ENCODE results near the gene CCDC47. TPM values are rescaled to one million over a fixed set of nuclear protein-coding genes. Genes with fewer than 3 reads are reported as not detected.
A peak's percentile ranks its signal among the peaks of the same experiment; 100 is the strongest.

Gene CCDC47
- total RNA-seq, 1 experiment from 2014 or later = 70.9 TPM

DNA sequence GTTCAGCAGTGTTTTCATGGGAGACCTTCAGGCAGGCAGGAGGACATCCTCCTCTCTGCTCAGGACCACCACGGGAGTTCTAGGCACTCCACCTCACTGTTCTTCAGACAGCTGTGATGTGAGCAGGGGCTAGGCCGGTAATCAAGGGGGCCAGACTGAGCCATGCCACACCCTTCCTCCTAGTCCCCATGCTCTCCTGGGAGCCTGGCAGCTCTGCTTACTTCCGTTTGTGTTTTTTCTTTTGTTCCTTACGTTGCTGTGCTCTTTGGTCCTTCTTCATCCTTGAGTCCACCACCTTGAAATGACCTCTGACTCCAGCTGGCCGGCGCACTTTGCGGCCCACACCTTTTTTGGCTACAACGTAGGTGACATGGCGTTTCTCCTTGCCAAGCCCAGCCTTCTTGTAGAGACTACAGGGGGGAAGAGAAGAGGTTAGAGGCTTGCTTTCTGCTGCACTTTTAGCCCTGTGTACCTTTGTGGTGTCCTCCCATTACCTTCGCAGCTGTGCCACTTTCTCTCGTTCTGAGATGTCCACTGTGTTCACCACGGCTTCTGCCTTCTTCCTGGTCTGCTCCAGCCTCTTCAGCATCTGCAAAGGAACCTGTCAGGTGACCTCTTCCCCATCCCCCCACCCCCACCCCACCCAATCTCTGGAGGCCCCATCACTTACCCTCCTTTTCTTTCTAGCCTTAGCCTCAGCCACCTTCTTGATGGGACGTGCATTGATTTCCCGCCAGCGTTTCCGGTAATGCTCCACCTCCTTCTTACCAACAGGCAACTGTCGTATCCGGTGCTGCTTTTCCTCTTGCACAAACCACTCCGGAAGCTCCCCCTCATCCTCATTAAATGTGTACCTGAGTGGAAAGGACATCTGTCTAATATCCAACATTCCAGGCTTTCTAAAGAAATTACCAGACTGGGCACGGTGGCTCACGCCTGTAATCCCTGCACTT, 46.5 kb upstream of the CCDC47 start:
- TF ChIP-seq KAT7 (CRISPR knock-in tag; IDR thresholded peaks at IDR 0.05; ENCODE audit: borderline replicate concordance) = no peak
- TF ChIP-seq, protein P1, sequence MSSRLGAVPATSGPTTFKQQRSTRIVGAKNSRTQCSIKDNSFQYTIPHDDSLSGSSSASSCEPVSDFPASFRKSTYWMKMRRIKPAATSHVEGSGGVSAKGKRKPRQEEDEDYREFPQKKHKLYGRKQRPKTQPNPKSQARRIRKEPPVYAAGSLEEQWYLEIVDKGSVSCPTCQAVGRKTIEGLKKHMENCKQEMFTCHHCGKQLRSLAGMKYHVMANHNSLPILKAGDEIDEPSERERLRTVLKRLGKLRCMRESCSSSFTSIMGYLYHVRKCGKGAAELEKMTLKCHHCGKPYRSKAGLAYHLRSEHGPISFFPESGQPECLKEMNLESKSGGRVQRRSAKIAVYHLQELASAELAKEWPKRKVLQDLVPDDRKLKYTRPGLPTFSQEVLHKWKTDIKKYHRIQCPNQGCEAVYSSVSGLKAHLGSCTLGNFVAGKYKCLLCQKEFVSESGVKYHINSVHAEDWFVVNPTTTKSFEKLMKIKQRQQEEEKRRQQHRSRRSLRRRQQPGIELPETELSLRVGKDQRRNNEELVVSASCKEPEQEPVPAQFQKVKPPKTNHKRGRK (CRISPR knock-in tag; IDR thresholded peaks at IDR 0.05; ENCODE audit: borderline replicate concordance) = no peak
- TF ChIP-seq MYBL2 (CRISPR knock-in tag; IDR thresholded peaks at IDR 0.05) = no peak
- TF ChIP-seq ZNF263 (CRISPR knock-in tag; IDR thresholded peaks at IDR 0.05; ENCODE audit: low read depth) = no peak
- no peak for TF ChIP-seq SP1 (CRISPR knock-in tag; conservative IDR thresholded peaks at IDR 0.05)
- TF ChIP-seq ZNF219 (CRISPR knock-in tag; IDR thresholded peaks at IDR 0.05; ENCODE audit: borderline replicate concordance) = no peak
- TF ChIP-seq, protein P2, sequence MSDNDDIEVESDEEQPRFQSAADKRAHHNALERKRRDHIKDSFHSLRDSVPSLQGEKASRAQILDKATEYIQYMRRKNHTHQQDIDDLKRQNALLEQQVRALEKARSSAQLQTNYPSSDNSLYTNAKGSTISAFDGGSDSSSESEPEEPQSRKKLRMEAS (CRISPR knock-in tag; IDR thresholded peaks at IDR 0.05) = no peak
- TF ChIP-seq OVOL2 (CRISPR knock-in tag; IDR thresholded peaks at IDR 0.05; ENCODE audit: borderline replicate concordance) = no peak
- TF ChIP-seq, protein P3, sequence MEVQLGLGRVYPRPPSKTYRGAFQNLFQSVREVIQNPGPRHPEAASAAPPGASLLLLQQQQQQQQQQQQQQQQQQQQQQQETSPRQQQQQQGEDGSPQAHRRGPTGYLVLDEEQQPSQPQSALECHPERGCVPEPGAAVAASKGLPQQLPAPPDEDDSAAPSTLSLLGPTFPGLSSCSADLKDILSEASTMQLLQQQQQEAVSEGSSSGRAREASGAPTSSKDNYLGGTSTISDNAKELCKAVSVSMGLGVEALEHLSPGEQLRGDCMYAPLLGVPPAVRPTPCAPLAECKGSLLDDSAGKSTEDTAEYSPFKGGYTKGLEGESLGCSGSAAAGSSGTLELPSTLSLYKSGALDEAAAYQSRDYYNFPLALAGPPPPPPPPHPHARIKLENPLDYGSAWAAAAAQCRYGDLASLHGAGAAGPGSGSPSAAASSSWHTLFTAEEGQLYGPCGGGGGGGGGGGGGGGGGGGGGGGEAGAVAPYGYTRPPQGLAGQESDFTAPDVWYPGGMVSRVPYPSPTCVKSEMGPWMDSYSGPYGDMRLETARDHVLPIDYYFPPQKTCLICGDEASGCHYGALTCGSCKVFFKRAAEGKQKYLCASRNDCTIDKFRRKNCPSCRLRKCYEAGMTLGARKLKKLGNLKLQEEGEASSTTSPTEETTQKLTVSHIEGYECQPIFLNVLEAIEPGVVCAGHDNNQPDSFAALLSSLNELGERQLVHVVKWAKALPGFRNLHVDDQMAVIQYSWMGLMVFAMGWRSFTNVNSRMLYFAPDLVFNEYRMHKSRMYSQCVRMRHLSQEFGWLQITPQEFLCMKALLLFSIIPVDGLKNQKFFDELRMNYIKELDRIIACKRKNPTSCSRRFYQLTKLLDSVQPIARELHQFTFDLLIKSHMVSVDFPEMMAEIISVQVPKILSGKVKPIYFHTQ (CRISPR knock-in tag; IDR thresholded peaks at IDR 0.05) = no peak
- TF ChIP-seq JAZF1 (CRISPR knock-in tag; IDR thresholded peaks at IDR 0.05) = no peak
- TF ChIP-seq, protein P4, sequence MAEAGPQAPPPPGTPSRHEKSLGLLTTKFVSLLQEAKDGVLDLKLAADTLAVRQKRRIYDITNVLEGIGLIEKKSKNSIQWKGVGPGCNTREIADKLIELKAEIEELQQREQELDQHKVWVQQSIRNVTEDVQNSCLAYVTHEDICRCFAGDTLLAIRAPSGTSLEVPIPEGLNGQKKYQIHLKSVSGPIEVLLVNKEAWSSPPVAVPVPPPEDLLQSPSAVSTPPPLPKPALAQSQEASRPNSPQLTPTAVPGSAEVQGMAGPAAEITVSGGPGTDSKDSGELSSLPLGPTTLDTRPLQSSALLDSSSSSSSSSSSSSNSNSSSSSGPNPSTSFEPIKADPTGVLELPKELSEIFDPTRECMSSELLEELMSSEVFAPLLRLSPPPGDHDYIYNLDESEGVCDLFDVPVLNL (CRISPR knock-in tag; IDR thresholded peaks at IDR 0.05; ENCODE audit: borderline replicate concordance, low read depth) = no peak
- TF ChIP-seq, protein P5, sequence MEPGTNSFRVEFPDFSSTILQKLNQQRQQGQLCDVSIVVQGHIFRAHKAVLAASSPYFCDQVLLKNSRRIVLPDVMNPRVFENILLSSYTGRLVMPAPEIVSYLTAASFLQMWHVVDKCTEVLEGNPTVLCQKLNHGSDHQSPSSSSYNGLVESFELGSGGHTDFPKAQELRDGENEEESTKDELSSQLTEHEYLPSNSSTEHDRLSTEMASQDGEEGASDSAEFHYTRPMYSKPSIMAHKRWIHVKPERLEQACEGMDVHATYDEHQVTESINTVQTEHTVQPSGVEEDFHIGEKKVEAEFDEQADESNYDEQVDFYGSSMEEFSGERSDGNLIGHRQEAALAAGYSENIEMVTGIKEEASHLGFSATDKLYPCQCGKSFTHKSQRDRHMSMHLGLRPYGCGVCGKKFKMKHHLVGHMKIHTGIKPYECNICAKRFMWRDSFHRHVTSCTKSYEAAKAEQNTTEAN (CRISPR knock-in tag; IDR thresholded peaks at IDR 0.05) = no peak
- TF ChIP-seq ZNF416 (CRISPR knock-in tag; IDR thresholded peaks at IDR 0.05) = no peak
- POLR2A ChIA-PET = no interaction called here
- CTCF ChIA-PET = no interaction called here
- H3K36me3 Mint-ChIP-seq = peaks cover 97% of the 10 kb centered on the region
- no peak overlapping the region for H3K4me3 Mint-ChIP-seq
- ATAC-seq (no peak; the same call in 1 of the 2 replicates), DNase-seq (ENCODE audit: low spot score) (no peak)
- no peaks in the 10 kb centered on the region; the same call in 1 of the 2 replicates for H3K27me3 Mint-ChIP-seq (ENCODE audit: low read depth)
- peak overlapping the region; percentile 42; the same call in 1 of the 2 replicates for H3K27ac Mint-ChIP-seq
- H3K9me3 Mint-ChIP-seq = no peaks in the 10 kb centered on the region
- no peaks in the 10 kb centered on the region for H3K4me1 Mint-ChIP-seq

DNA sequence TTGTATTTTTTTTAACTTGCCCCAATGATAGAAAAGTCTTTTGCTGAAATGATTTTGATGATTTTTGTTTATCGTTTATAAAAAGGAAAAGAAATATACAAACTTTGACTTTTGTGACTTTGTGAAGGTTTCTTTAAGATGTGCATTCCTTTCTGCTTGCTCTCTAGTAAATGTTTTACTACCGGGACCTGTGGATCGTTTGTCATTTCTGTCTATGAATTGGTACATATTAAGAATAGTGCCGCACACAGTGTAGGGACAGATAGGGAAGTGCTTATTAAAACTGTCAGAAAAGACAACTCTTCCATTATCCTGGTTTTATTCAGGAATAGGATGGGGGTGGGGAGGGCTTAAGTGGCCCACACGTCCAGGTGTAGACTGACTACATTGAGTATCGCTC, 45.7 kb upstream of the CCDC47 start:
- H3K4me1 Mint-ChIP-seq = no peaks in the 10 kb centered on the region
- no peak for DNase-seq (ENCODE audit: low spot score)
- POLR2A ChIA-PET = no interaction called here
- H3K27me3 Mint-ChIP-seq (ENCODE audit: low read depth) = no peaks in the 10 kb centered on the region; the same call in 1 of the 2 replicates
- no peak overlapping the region for H3K4me3 Mint-ChIP-seq
- H3K9me3 Mint-ChIP-seq = no peaks in the 10 kb centered on the region
- CTCF ChIA-PET = interaction anchor here (1.0 kb wide), 1 partner anchor 15 kb away, joined by 4 read pairs; no protein-coding TSS in a partner anchor
- no peak for ATAC-seq
- no peak for TF ChIP-seq ESRRA (CRISPR knock-in tag; IDR thresholded peaks at IDR 0.05; ENCODE audit: borderline replicate concordance)
- TF ChIP-seq, protein P6, sequence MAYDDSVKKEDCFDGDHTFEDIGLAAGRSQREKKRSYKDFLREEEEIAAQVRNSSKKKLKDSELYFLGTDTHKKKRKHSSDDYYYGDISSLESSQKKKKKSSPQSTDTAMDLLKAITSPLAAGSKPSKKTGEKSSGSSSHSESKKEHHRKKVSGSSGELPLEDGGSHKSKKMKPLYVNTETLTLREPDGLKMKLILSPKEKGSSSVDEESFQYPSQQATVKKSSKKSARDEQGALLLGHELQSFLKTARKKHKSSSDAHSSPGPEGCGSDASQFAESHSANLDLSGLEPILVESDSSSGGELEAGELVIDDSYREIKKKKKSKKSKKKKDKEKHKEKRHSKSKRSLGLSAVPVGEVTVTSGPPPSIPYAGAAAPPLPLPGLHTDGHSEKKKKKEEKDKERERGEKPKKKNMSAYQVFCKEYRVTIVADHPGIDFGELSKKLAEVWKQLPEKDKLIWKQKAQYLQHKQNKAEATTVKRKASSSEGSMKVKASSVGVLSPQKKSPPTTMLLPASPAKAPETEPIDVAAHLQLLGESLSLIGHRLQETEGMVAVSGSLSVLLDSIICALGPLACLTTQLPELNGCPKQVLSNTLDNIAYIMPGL (CRISPR knock-in tag; IDR thresholded peaks at IDR 0.05) = no peak
- no peak for TF ChIP-seq NFATC4 (CRISPR knock-in tag; IDR thresholded peaks at IDR 0.05)
- no peak for TF ChIP-seq CBFB (CRISPR knock-in tag; IDR thresholded peaks at IDR 0.05; ENCODE audit: low read depth)
- TF ChIP-seq CREM (CRISPR knock-in tag; IDR thresholded peaks at IDR 0.05) = no peak
- no peak for TF ChIP-seq GTF2I (CRISPR knock-in tag; conservative IDR thresholded peaks at IDR 0.05)
- TF ChIP-seq HMGA2 (CRISPR knock-in tag; IDR thresholded peaks at IDR 0.05) = no peak
- no peak for TF ChIP-seq SMAD4 (CRISPR knock-in tag; IDR thresholded peaks at IDR 0.05)
- H3K36me3 Mint-ChIP-seq = peaks cover 97% of the 10 kb centered on the region
- no peak overlapping the region for H3K27ac Mint-ChIP-seq
